Endothelial cell of umbilical vein (primary cell): ENCODE measurements around the gene METAP1. TPM values are rescaled to one million over a fixed set of nuclear protein-coding genes. Genes with fewer than 3 reads are reported as not detected.

Experiments used
- BruUV-seq: library from RNA; stranded (reverse); fragments of 400-500 nt; replicated peaks from 2 replicates; lab custom pipeline; 2021; lab: Mats Ljungman, UMichigan
- CTCF ChIA-PET: fragments of 300-600, 350-600 bp; sonication (Branson Sonifier 250); formaldehyde crosslinking; loops from one replicate; lab custom pipeline; 2021; ENCODE audit warnings: antibody characterized with exemption, inconsistent platforms; lab: Charles Lee
- POLR2A ChIA-PET: fragments of 300-600, 350-600 bp; sonication (Branson Sonifier 250); formaldehyde crosslinking; loops from one replicate; lab custom pipeline; 2021; ENCODE audit warnings: antibody characterized with exemption, inconsistent platforms; lab: Charles Lee
- DNase-seq: peaks from one replicate; pipeline ENCODE4 v3.0.0-alpha.2; 2011; ENCODE audit warnings: low read depth, low spot score
- FAIRE-seq: peaks from 2 replicates; lab custom pipeline; 2011; peaks lifted over from hg19 to GRCh38; lab: Jason Lieb, UNC
- H2AFZ ChIP-seq: 2 replicates; pipeline ENCODE4 v1.6.0; 2012; ENCODE audit warnings: low read depth, low read length, control low read depth, inconsistent platforms
- H3K27ac ChIP-seq: 2 replicates; pipeline ENCODE4 v1.5.1; 2011; ENCODE audit warnings: low read depth, mild to moderate bottlenecking, control low read depth, low read length, moderate library complexity; ENCODE audit not compliant: insufficient read depth
- H3K27me3 ChIP-seq, 2 experiments: 2 replicates each; pipeline versions ENCODE4 v1.6.0 to v1.6.1; 2011; ENCODE audit warnings: low read length in 2 of 2, mixed read lengths in 1 of 2; ENCODE audit not compliant: control insufficient read depth in 2 of 2, insufficient read depth in 2 of 2
- H3K36me3 ChIP-seq, 2 experiments: 2 replicates in 1 of 2; 3 replicates in 1 of 2; pipeline ENCODE4 v1.5.1; 2011; ENCODE audit warnings: low read length in 2 of 2, mild to moderate bottlenecking in 1 of 2, moderate library complexity in 1 of 2; ENCODE audit not compliant: control insufficient read depth in 2 of 2, insufficient read depth in 2 of 2; ENCODE audit errors: extremely low read depth in 1 of 2
- H3K4me1 ChIP-seq: 3 replicates; pipeline ENCODE4 v1.5.1; 2011; ENCODE audit warnings: mild to moderate bottlenecking, low read length; ENCODE audit not compliant: control insufficient read depth, insufficient read depth; ENCODE audit errors: extremely low read depth
- H3K4me2 ChIP-seq: 2 replicates; pipeline ENCODE4 v1.6.1; 2011; ENCODE audit warnings: low read length, control low read depth, mixed read lengths; ENCODE audit not compliant: insufficient read depth
- H3K4me3 ChIP-seq, 3 experiments: fragments of 200-600 bp in 1 of 3; sonication (generic), shearing (Covaris generic) in 1 of 3; replicated peaks in 1 of 3; 2 replicates each; pipeline ENCODE4 v1.5.1; 2011 to 2016; ENCODE audit warnings: control low read depth in 3 of 3, low read length in 3 of 3, mild to moderate bottlenecking in 2 of 3, inconsistent platforms in 1 of 3, low read depth in 1 of 3, moderate library complexity in 1 of 3; ENCODE audit not compliant: insufficient read depth in 1 of 3
- H3K79me2 ChIP-seq: 2 replicates; pipeline ENCODE4 v1.6.0; 2012; ENCODE audit warnings: low read length, inconsistent platforms; ENCODE audit not compliant: control insufficient read depth, insufficient read depth
- H3K9ac ChIP-seq: replicated peaks from 2 replicates; pipeline ENCODE3; 2011; ENCODE audit warnings: low read length, control low read depth; ENCODE audit not compliant: insufficient read depth; ENCODE audit errors: extremely low read depth
- H3K9me1 ChIP-seq: replicated peaks from 3 replicates; pipeline ENCODE4 v1.6.0; 2011; ENCODE audit warnings: mild to moderate bottlenecking, low read length; ENCODE audit not compliant: control insufficient read depth, insufficient read depth; ENCODE audit errors: extremely low read depth
- H3K9me3 ChIP-seq: replicated peaks from 2 replicates; pipeline ENCODE4 v1.5.1; 2012; ENCODE audit warnings: low read length, inconsistent platforms; ENCODE audit not compliant: control insufficient read depth, insufficient read depth
- H4K20me1 ChIP-seq: replicated peaks from 2 replicates; pipeline ENCODE3; 2011; ENCODE audit warnings: mild to moderate bottlenecking, low read length; ENCODE audit not compliant: control insufficient read depth, insufficient read depth; ENCODE audit errors: extremely low read depth
- EZH2 ChIP-seq: IDR thresholded peaks from 2 replicates; pipeline ENCODE4 v1.6.1; 2012; ENCODE audit warnings: borderline replicate concordance, low read depth, mild to moderate bottlenecking, moderate library complexity, low read length, inconsistent platforms; ENCODE audit not compliant: severe bottlenecking
- FOS ChIP-seq: IDR thresholded peaks from 2 replicates; pipeline ENCODE4 v1.6.1; 2011; ENCODE audit warnings: mild to moderate bottlenecking, low read length, moderate library complexity, borderline replicate concordance; ENCODE audit not compliant: insufficient read depth
- MYC ChIP-seq: IDR thresholded peaks from one replicate; pipeline ENCODE4 v1.6.1; 2011; ENCODE audit warnings: mild to moderate bottlenecking, low read depth, low read length
- POLR2A ChIP-seq: IDR thresholded peaks from 2 replicates; pipeline ENCODE4 v1.6.1; 2012; ENCODE audit warnings: low read depth, mild to moderate bottlenecking, control low read depth, low read length
- POLR2AphosphoS5 ChIP-seq: IDR thresholded peaks from 2 replicates; pipeline ENCODE4 v1.6.1; 2012; ENCODE audit warnings: low read depth, mild to moderate bottlenecking, control low read depth, low read length, moderate library complexity; ENCODE audit not compliant: insufficient read depth
- dilution Hi-C: fragments of 300-500 bp; cut with MboI; formaldehyde crosslinking; loops from one replicate; pipeline ENCODE4 v1.15.0; 2019; ENCODE audit warnings: low sequenced_read_pairs; ENCODE audit not compliant: extremely low pct_ligation_motif_present
- intact Hi-C: fragments of 100-400 bp; cut with micrococcal nuclease; formaldehyde crosslinking; loops from one replicate; pipeline ENCODE4 v1.10.0; 2022
- polyA plus RNA-seq, 4 experiments: library from polyadenylated mRNA; depleted of rRNA in 3 of 4; stranded (reverse) in 3 of 4; unstranded in 1 of 4; fragments of >200 nt; gene quantifications; 2 replicates each; pipeline versions ENCODE4 v1.2.1 to v1.2.3, GENCODE V29; 2011 to 2012; ENCODE audit warnings: missing spikeins in 1 of 4
- total RNA-seq: library from RNA; stranded (reverse); gene quantifications from 2 replicates; pipeline ENCODE4 v1.2.3, GENCODE V29; 2021
- TF ChIP-seq, protein P1 (sequence below): IDR thresholded peaks from 2 replicates; pipeline ENCODE4 v1.6.1; 2011; ENCODE audit not compliant: insufficient read depth, insufficient read length

METAP1 gene
- total and polyA plus RNA-seq, 2 donors (not counting 3 experiments of a cell fraction or from before 2014, with no cell fraction given): 26.4 to 39.8 TPM

DNA sequence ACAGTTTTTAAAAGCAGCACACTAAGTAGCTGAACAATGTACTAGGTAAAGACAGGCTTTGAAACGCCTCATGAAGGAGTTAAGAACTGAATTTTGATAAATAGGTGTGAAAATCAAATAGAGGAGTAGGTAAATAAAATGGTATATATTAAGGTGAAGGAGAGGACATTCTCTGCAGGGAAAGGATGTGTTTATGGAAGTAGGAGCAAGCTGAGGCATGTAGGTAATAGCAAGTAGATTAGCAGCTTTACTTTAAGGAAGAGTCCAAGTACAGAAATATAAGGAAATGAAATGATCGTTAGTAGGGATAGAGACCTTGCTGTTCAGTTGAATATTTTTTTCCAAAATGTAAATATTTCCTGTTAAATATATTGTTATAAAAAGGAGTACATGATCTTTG is 12.5 kb downstream of the METAP1 start:
- Histone ChIP-seq H2AFZ (no peak overlapping the region), H3K36me3 (no peaks in the 10 kb centered on the region), H4K20me1 (peaks cover 3% of the 10 kb centered on the region), H3K79me2 (peaks cover 82% of the 10 kb centered on the region), H3K4me2 (no peak overlapping the region), H3K4me3 (no peak overlapping the region), H3K9ac (no peak overlapping the region), H3K9me3 (no peaks in the 10 kb centered on the region), H3K27me3 (no peaks in the 10 kb centered on the region), H3K4me1 (no peaks in the 10 kb centered on the region), H3K9me1 (no peaks in the 10 kb centered on the region), H3K27ac (no peak overlapping the region)
- TF ChIP-seq MYC (no peak), FOS (no peak), POLR2A (no peak), POLR2AphosphoS5 (no peak), EZH2 (no peak)
- BruUV-seq: no TSS peak
- ChIA-PET POLR2A (no interaction called here), CTCF (interaction anchor here (3.1 kb wide), 1 partner anchor 13 kb away, joined by 13 read pairs; the partner anchor contains the start of gene METAP1)
- FAIRE-seq (no peak), DNase-seq (no peak)
- intact Hi-C loops: no loop called here
- dilution Hi-C loops: no loop called here

DNA sequence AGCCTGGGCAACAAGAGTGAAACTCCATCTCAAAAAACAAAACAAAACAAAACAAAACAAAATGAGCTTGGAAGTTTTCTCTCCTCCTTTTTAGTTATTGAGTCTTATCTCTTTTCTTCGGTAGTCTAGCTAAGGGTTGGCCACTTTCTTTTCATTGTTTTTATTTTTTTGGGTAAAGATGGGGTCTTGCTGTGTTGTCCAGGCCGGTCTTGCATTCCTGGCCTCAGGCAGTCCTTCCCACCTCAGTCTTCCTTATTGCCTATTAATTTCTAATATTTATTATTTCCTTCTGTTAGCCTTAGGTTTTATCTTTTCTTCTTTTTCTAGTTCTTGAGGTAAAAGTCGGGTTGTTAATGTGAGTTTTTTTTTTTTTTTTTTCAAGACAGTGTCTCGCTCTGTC is 16.4 kb downstream of the METAP1 start:
- POLR2A ChIA-PET: no interaction called here

More for the DNA sequence above, 16.4 kb downstream of the METAP1 start:
- FAIRE-seq (no peak), DNase-seq (no peak)
- dilution Hi-C loops: no loop called here
- H3K27ac ChIP-seq: no peak overlapping the region
- H3K36me3 ChIP-seq: no peaks in the 10 kb centered on the region
- intact Hi-C loops: no loop called here
- CTCF ChIA-PET: interaction anchor here (1.6 kb wide), 1 partner anchor 17 kb away, joined by 5 read pairs; the partner anchor contains the start of gene METAP1
- no peak overlapping the region for H3K9ac ChIP-seq
- TF ChIP-seq, protein P1, sequence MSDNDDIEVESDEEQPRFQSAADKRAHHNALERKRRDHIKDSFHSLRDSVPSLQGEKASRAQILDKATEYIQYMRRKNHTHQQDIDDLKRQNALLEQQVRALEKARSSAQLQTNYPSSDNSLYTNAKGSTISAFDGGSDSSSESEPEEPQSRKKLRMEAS: no peak
- TF ChIP-seq POLR2AphosphoS5: no peak
- no peak for TF ChIP-seq EZH2
- no peak for TF ChIP-seq FOS
- no peak for TF ChIP-seq MYC
- BruUV-seq: no TSS peak
- H3K79me2 ChIP-seq: peaks cover 89% of the 10 kb centered on the region
- H4K20me1 ChIP-seq: peaks cover 6% of the 10 kb centered on the region
- no peaks in the 10 kb centered on the region for H3K4me1 ChIP-seq
- H2AFZ ChIP-seq: no peak overlapping the region
- no peaks in the 10 kb centered on the region for H3K27me3 ChIP-seq
- H3K9me3 ChIP-seq: no peaks in the 10 kb centered on the region
- no peak overlapping the region for H3K4me3 ChIP-seq
- H3K4me2 ChIP-seq: no peak overlapping the region
- no peaks in the 10 kb centered on the region for H3K9me1 ChIP-seq
